ENCODE measurements around the gene GPC1.

GPC1 gene

DNA sequence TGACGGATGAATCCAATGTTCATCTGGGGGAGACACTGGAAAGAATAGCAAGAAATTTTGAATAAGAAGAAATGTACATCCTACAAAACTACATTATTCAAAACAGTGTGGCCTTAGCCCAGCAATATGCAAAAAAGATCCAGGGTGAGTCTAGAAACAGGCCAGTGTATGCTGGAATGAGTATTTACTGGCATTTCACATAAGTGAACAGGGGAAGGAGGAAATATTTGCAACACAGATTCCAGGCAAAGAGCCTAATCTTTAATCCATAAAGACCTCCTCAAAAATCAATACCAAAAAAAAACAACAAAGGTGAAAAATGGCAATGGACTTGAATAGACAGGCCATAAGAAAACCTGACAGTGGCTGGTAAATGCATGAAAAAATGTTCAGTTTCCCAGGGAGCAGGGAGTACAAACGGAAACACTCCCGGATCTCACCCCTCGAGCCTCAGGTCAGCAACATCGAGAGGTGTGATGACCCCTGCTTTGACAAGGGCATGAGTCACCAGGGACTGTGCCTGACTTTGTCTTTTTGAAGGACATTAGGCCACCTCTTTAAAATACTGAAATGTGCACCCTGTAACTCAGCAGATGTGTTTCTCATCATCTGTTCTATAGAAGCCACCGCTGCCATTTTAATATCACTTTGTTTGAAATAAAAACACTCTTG is 12.7 kb upstream of the GPC1 start:
- peaks cover 85% of the 10 kb centered on the region for H3K9me3 Mint-ChIP-seq
- H3K4me1 Mint-ChIP-seq = peaks cover 16% of the 10 kb centered on the region
- H3K36me3 Mint-ChIP-seq (ENCODE audit: low read depth) = no peaks in the 10 kb centered on the region
- H3K27me3 Mint-ChIP-seq (ENCODE audit: low read depth, poor library complexity) = peaks cover 6% of the 10 kb centered on the region
- no peak overlapping the region for H3K4me3 Mint-ChIP-seq
- H3K27ac Mint-ChIP-seq = no peak overlapping the region
- DNase-seq = no peak
- TF ChIP-seq CTCF (IDR thresholded peaks at IDR 0.05) = no peak

GRCh38 chr2:240423788-240424191 is 11.7 kb upstream of the GPC1 start:
- DNase-seq = no peak
- H3K27me3 Mint-ChIP-seq (ENCODE audit: low read depth, poor library complexity) = peaks cover 8% of the 10 kb centered on the region
- H3K9me3 Mint-ChIP-seq = peaks cover 82% of the 10 kb centered on the region
- H3K27ac Mint-ChIP-seq = peak overlapping the region; percentile 42
- no peak overlapping the region for H3K4me3 Mint-ChIP-seq
- TF ChIP-seq CTCF (IDR thresholded peaks at IDR 0.05) = no peak
- H3K4me1 Mint-ChIP-seq = peaks cover 19% of the 10 kb centered on the region
- H3K36me3 Mint-ChIP-seq (ENCODE audit: low read depth) = no peaks in the 10 kb centered on the region

DNA sequence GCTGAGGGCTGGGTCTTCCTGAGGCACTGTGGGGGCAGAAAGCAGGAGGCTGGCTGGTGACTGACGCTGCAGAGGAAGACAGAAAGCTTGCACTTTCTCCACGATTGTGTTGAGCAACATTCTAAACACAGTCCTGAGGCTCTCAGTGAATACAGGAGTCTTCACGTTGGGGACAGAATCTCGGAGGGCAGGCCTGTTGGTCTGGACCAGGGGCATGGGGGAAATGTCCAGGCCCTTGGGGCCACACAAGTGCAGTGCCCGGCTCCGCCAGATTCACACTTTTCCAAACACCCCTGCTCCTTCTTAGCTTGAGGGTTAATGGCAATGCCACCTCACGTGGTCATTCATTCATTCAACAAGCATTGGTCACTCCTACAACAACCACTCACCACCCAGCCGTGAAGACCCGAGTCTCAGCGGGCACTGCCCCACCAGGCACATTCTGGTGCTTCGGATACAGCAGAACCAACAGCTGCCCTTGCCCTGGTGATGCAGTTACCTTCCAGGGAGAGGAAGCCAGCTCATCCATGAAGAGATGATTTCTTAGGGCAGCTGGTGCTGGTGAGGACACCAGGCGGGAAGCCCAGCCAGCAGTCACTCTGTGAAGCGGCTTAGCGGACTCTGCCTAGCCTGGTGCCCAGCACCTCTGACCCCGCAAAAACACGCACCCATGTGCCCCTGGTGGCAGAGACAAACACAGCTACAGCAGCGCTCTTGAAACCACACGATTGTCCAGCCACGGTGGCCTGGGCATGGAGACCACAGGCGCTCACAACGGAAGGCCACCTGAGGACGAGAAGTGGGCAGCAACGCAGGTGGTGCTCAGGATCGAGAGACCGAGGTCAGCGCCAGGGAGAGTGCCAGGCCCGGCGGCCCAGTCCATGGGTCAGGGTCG is 10.9 kb upstream of the GPC1 start:
- peaks cover 13% of the 10 kb centered on the region for H3K27me3 Mint-ChIP-seq (ENCODE audit: low read depth, poor library complexity)
- no peak for TF ChIP-seq CTCF (IDR thresholded peaks at IDR 0.05)
- DNase-seq = no peak
- H3K4me3 Mint-ChIP-seq = no peak overlapping the region
- H3K27ac Mint-ChIP-seq = no peak overlapping the region
- H3K36me3 Mint-ChIP-seq (ENCODE audit: low read depth) = no peaks in the 10 kb centered on the region
- H3K4me1 Mint-ChIP-seq = peaks cover 19% of the 10 kb centered on the region
- peaks cover 77% of the 10 kb centered on the region for H3K9me3 Mint-ChIP-seq

GRCh38 chr2:240425236-240425615 is 10.2 kb upstream of the GPC1 start:
- Mint-ChIP-seq H3K27me3 (ENCODE audit: low read depth, poor library complexity) (peaks cover 13% of the 10 kb centered on the region), H3K36me3 (ENCODE audit: low read depth) (no peaks in the 10 kb centered on the region), H3K4me3 (no peak overlapping the region), H3K27ac (no peak overlapping the region), H3K9me3 (peaks cover 70% of the 10 kb centered on the region), H3K4me1 (peaks cover 23% of the 10 kb centered on the region)
- DNase-seq = no peak
- no peak for TF ChIP-seq CTCF (IDR thresholded peaks at IDR 0.05)

DNA sequence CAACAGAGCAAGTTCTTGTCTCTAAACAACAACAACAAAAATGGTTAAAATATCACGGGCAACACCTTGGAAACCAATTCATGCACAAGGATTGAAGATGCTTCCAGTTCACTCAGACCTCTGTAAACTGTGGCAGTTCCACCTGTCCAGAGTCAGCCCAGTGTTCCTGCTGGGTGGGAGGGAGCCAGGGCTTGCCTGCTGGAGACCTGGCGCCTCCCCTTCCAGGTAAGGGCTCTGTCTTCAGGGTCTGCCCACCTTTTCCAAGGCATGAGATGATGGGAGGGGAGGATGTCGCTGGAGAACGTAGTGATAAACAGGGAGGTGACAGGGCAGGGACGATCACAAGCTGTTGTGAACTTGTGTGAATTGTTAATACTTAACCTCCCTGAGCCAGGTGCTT is 9.8 kb upstream of the GPC1 start:
- Mint-ChIP-seq H3K36me3 (ENCODE audit: low read depth) (no peaks in the 10 kb centered on the region), H3K4me3 (no peak overlapping the region), H3K9me3 (peaks cover 66% of the 10 kb centered on the region), H3K4me1 (peaks cover 23% of the 10 kb centered on the region), H3K27ac (no peak overlapping the region), H3K27me3 (ENCODE audit: low read depth, poor library complexity) (peaks cover 13% of the 10 kb centered on the region)
- DNase-seq = no peak
- no peak for TF ChIP-seq CTCF (IDR thresholded peaks at IDR 0.05)
